ENCODE data around the gene IFT22.
"Not testable (repeated sequence)": the region's sequence is repeated elsewhere in the genome, so short reads cannot be mapped to it uniquely, and the experiment has no call there.

Gene IFT22

DNA sequence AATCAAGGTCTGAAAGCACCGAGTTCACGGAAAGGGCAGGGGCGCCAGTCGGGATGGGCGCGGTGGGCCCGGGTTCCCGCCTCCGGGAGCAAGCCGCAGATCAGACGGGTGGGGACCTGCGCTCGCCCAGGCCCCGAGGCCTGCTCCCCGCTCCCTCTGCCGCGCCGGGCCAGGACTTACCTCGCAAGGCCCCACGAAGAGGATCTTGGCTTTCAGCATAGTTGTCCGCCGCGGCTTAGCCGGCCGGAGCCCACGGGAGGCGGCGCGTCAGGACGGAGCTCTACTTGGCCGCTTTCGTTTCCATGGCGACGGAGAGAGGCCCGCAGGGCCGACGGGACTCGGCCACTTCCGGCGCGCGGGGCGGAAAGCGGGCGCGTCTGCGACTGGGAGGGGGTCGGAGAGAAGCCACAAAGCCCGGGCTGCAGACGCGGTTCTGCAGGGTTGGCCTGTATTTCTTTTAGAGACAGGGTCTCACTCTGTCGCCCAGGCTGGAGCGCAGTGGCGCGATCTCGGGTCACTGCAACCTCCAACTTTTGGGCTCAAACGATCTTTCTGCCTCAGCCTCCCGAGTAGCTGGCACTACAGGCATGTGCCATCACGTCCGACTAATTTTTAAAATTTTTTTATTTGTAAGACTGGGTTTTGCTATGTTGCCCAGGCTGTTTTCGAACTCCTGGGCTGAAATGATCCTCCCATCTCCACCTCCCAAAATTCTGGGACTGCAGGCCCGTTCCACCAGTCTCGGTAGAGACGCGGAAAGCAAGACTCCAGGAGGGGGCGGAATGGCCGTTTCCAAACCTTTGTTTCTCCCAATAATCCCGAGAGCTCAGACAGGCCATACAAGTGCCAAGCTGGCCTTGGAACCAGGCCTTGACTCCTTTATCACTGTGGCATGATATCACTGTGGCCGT, at the start of gene IFT22:
IFT22 (minus strand) TSS at position 322 of the 911 bp plus-strand sequence; CDS start at position 219, 103 bp downstream.
- peak; percentile 73 for DNase-seq (ENCODE audit: low read depth)

DNA sequence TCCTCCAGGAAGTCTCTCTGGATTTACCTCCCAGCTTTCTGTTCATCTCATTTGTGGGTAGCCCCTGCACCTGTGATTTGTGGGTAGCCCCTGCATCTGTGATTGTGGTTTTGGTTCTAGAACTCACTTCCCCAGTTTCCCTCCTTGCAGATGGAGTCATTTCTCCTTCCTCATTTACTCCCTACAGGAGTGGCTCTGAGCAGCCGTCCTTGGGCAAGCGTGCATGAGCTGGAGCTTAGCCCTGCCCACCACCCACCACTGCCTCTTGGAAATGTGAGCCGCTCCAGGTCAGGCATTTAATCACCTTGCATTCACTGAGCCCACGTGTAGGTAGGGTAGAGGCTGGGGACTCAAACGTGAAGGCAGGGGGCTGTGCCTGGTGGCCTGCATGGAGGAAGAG, 49.2 kb upstream of the IFT22 start:
- DNase-seq (ENCODE audit: low read depth) = no peak

DNA sequence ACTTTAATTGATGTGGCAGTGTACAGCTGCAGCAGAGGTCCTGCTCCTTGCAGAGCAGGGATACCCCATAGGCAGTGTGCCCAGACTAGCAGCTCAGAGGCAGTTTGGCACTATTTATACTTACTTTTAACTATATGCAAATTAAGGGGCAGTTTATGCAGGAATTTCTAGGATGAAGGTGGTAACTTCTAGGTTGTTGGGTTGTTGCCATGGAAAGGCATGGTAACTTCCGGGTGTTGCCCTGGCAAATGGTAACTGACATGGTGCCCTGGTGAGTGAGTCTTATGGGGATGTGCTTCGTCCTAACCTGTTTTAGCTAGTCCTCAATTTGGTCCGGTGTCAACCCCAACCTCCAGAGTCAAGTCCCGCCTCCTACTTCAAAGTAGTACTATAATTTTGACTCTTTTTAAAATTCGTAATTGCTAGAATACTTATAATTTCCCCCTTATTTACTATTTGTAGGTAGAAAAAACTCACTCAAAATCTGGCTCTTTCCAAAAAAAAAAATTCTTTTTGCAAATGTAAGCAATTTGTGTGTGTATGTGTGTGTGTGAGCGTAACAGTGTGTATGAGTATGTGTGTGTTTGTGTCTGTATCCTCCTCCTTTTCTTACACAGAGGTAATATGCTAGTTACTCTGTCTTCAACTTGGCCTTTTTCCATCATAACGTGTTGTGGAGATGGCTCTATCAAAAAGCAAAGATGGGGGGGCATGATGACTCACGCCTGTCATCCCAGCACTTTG, 47.0 kb upstream of the IFT22 start:
- DNase-seq (ENCODE audit: low read depth) = no peak

DNA sequence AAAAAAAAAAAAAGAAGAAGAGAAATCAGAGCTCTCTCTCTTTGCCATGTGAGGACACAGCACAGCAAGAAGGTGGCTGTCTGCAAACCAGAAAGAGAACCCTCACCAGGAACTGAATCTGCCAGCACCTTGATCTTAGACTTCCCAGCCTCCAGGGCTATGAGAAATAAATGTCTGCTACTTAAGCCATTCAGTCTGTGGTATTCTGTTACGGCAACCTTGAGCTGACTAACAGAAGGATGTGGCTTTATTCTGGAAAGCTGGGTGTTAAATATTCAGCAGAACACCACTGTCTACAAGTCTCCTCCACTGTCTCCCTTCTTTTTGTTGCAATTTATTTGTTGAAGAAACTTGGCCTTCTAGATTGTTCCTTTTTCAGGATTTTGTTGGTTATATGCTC, 46.1 kb upstream of the IFT22 start:
- DNase-seq (ENCODE audit: low read depth) = no peak

DNA sequence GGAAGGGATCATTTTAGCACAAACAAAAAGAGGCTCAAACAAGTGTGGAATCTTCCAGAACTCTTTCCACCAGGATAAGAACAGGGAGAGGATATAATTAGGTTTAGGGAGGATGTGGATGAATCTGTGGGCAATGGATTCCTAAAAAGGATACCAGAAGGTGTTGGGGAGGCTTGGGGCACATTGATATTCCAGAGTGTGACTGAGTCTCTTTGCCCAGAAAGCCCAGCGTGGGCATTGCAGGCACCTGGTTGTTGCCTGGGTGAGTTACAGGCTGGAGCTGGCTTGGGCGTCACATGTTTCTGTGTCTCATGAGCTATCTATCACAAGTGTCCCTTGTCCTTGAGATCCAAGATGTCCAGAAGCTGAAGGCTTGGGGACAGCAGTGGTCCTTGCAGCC, 44.3 kb upstream of the IFT22 start:
- no peak for DNase-seq (ENCODE audit: low read depth)

DNA sequence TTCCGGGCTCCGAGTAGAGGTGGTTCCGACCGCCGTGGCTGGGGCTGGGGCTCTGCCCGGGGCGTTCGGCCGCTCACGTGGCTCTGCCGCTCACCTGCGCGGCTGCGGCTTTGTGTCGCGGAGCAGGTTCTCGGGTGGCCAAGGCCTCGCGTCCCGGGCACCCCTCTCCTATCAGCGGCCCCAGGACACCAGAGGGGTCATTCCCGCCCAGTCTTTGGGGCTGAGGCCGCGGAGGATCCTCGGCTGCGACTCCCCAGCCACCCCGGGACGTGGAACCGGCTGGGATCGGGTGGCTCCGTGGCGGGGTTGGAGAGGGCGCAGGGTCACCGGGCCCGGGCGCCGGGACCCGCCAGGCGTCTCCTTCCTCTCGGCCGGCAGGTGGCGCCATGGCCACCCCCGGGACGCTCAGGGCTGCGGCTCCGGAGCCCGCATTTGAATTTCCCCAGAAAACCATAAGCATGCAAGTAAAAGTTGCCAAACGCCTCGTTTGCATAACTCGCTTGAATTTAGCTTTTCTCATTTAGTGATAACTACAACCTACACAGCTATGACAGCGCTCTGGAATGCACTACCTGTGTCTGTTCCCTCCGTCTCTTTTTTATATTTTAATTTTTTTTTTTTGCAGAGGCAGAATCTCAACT, 42.2 kb upstream of the IFT22 start:
- peak; percentile 48 for DNase-seq (ENCODE audit: low read depth)

DNA sequence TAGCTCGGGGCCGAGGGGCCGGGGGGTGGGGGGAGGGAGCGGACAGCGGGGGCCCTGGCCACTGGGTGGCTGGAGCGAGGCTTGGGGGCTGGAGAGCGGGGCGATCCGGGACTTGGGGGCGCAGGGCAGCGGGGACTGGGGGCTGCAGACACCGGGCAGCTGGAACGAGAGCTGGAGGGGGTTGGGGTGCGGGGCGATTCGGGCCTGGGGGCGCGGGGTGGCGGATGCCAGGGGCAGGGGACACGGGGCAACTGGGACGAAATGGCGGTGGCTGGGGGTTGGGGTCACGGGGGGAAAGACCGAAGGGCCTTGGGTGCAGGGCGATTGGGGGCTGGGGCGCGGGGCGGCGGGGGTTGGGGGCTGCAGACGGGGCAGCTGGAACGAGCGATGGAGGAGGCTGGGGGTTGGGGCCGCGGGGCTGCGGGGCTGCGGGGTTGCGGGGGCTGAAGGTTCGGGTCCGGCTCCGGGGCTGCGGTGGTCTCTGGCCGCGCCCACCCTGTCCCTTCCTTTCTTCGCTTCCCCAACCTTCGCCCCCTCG, 41.7 kb upstream of the IFT22 start:
- DNase-seq (ENCODE audit: low read depth) = no peak

DNA sequence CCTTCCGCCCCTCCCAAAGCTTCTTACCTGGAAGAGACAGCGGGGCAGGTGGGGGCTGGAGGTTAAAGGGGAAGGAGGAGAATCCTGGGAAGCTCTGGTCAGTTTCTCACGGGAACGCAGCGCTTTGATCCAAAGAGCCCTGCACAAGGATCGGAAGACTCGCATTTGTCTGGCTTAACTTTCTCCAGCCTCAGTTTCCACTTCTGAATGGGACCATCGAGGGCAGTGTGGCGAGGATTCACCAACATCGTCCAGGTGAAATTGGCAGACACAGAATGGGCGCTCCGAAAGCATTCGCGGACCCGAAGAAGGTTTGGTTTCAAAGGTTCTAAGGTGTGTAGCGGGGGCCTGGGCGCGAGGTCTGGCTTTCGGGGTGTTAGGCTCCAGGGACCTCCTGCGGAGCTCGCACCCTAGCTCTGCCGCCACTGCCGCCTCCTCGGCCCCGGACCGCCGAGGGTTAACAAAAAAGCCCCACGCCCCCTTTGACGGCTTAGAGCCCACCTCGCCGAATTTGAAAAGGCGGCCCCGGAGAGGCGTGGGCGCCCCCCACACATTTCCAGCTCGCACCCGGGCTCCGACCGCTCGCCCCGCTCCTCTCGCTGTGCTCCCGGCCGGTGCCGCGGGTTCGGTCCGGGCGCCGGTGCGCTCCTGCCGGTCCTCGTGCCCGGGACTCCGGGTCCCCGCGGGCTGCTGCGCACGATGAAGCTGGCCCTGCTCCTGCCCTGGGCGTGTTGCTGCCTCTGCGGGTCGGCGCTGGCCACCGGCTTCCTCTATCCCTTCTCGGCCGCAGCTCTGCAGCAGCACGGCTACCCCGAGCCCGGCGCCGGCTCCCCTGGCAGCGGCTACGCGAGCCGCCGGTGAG, 41.0 kb upstream of the IFT22 start, which contains the start of gene COL26A1:
COL26A1 (plus strand) TSS at position 542 of the 862 bp plus-strand sequence; CDS start at position 700, 158 bp downstream.
- no peak for DNase-seq (ENCODE audit: low read depth)

DNA sequence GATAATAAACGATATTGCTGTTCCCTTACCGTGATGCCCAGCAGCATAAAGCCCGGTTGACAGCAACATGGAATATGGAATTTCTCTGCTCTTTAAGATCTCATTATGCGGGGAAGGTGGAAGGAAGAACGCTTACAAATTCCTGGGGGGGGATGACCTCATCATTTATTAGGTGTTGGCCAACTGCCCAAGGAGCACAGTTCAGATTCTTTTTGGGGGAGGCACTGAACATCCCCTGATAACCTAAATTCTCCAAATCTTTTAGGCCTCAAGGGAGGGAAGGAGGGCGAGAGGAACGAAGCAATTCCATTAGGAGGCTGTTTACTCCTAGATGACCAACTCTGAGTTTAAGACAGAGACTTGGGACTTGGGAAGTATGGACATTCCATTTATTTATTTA, 35.8 kb upstream of the IFT22 start:
- no peak for DNase-seq (ENCODE audit: low read depth)

DNA sequence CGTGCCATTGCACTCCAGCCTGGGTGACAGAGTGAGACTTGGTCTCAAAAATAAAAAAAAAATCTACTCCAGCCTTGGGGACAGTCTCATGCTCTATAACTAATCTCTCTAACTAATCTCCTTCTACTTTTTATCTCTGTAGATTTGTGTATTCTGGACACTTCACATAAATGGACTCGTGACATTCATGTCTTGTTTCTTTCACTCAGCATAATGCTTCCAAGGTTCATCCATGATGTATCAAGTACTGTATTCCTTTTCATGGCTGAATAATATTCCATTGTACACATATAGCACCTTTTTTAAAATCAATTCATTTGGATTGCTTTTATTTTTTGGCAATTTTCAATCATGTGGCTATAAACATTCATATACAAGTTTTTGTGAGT, 31.3 kb upstream of the IFT22 start:
- no peak for DNase-seq (ENCODE audit: low read depth)

DNA sequence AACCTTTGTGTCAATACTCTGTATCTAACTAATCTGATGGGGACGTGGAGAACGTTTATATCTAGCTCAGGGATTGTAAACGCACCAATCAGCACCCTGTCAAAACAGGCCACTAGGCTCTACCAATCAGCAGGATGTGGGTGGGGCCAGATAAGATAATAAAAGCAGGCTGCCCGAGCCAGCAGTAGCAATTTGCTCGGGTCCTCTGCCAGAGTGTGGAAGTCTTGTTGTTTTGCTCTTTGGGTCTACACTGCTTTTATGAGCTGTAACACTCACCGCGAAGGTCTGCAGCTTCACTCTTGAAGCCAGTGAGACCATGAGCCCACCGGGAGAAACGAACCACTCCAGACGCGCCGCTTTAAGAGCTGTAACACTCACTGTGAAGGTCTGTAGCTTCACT, 27.7 kb upstream of the IFT22 start:
- not testable (repeated sequence) for DNase-seq (ENCODE audit: low read depth)

DNA sequence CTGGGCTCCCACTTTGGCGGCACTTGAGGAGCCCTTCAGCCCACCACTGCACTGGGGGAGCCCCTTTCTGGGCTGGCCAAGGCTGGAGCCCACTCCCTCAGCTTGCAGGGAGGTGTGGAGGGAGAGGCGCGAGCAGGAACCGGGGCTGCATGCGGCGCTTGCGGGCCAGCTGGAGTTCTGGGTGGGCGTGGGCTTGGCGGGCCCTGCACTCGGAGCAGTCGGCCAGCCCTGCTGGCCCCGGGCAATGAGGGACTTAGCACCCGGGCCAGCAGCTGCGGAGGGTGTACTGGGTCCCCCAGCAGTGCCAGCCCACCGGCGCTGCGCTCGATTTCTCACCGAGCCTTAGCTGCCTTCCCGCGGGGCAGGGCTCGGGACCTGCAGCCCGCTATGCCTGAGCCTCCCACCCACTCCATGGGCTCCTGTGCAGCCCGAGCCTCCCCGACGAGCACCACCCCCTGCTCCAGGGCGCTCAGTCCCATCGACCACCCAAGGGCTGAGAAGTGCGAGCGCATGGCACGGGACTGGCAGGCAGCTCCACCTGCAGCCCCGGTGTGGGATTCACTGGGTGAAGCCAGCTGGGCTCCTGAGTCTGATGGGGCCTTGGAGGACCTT, 26.9 kb upstream of the IFT22 start:
- not testable (repeated sequence) for DNase-seq (ENCODE audit: low read depth)

DNA sequence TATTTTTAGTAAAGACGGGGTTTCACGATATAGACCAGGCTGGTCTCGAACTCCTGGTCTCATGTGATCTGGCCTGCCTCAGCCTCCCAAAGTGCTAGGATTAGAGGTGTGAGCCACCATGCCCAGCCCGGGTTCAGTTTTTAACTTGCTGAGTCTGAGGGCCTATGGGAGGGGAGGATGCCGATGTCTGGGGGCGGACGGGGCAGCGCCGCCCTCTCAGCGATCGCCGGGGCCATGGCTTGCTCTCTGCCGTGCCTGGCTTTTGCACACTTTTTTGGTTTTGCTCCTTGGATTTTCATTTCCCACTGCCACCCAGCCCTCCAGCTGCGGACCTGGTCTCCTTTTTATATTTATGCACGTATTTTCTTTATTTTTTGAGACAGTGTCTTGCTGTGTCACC, 25.9 kb upstream of the IFT22 start:
- DNase-seq (ENCODE audit: low read depth) = no peak

DNA sequence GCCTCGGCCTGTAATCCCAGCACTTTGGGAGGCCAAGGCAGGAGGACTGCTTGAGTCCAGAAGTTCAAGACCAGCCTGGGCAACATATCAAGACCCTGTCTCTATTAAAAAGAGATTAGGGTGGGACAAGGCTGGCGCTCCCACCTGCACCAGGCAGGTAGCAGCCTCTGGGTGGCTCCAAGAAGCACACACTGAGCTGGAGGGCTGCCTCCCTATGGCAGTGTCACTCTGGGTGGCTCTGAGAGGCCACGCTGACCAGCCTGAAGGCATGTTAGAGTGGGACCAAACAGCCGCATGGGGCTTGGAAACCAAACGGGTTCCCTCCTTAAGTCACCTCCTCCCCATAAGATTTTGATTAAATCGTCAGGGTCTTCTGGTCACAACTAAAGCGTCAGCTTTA, 21.3 kb upstream of the IFT22 start:
- no peak for DNase-seq (ENCODE audit: low read depth)

DNA sequence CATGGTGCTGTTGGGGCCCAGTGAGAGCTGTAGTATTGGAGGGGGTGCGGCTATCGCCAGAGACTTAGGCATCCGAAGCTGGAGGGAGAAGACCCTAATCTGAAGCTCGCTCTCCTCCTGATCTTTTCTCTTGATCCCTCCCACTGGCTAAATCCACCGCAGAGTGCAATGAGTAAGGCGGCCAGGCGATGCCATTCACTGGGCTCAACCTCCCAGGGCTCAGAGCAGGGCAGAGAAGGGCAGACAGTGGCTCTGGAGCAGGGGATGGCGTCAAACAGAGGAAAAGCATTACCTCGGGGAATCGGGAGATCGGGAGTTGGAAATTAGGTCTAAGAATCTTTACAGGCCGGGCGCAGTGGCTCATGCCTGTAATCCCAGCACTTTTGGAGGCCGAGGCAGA, 18.8 kb upstream of the IFT22 start:
- DNase-seq (ENCODE audit: low read depth) = no peak

DNA sequence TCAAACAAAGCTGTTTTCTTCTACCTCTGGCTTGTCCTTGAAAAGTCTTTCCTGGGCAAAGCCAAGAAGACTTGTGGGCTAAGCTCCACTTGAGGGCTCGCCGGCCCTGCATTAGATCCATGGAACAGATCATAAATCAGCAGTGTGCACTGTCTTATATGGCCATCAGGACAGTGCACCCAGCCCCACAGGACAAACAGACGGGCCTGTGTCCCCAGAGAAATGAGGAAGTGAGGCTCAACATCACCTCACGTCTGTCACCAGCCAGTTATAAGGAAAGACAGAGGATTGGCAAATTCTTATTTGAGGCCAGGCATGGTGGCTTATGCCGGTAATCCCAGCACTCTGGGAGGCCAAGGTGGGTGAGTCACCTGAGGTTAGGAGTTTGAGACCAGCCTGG, 12.3 kb upstream of the IFT22 start:
- DNase-seq (ENCODE audit: low read depth) = no peak

DNA sequence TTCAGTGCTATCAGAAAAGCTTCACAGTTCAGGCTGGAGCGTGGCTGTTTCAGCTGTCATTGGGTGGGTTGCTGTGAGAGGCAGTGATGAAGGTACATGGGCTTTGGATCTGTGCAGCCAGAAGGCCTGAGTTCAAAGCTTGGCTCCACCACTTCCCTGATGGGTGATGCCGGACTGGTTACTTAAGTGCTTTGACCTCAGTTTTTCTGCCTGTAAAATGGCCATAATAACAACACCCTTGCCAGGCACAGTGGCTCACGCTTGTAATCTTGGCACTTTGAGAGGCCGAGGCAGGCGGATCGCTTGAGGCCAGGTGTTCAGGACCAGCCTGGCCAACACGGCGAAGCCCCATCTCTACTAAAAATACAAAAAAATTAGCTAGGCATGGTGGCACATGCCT, 10.4 kb upstream of the IFT22 start:
- DNase-seq (ENCODE audit: low read depth) = no peak

DNA sequence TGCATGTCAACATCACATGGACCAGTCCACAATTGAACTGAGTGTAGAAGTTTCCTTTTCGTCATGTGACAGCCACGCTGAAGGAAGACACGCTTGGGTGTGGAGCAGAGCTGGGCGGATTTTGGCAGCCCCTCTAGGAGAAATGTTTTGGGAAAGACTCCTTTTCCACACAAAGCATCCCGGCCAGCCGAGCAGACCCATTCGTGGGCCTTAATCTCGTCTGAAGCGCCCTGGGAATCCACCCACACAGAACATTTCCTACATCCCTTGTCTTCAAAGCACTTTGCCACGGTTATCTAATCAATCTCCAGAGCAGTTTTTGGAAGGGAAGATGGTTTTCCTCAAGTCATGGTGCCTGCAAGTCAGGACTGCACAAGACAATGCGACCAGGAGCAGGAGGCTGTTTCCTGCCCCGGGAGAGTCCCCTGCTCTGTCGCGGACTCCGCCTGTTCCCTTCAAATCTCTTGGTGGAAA, 8.4 kb upstream of the IFT22 start:
- no peak for DNase-seq (ENCODE audit: low read depth)

DNA sequence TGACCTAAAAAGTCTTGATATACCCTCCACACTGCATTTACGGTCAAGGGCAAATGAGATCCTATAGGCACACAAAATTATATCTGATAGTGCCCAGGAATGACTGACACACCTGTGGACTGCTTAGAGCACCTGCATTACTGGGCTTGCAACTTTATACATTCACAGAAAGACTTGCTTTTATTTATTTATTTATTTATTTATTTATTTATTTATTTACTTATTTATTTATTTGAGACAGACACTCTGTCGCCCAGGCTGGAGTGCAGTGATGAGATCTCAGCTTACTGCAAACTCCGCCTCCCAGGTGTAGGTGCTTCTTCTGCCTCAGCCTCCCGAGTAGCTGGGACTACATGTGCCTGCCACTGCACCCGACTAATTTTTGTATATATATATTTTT, 6.5 kb upstream of the IFT22 start:
- DNase-seq (ENCODE audit: low read depth) = no peak

DNA sequence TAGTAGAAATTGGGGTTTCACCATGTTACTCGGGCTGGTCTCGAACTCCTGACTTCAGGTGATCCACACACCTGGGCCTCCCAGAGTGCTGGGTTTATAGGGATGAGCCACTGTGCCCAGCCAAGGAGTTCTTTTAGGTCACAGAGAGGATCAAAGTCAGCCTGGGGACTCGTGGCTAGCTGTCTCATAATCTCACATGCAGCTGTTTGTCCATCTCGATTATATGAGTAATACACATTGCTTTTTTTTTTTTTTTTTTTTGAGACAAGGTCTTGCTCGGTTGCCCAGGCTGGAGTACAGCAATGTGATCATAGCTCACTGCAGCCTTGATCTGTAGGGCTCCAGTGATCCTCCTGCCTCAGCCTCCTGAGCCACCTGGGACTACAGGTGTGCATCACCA, 2.2 kb downstream of the IFT22 start:
- DNase-seq (ENCODE audit: low read depth) = no peak

DNA sequence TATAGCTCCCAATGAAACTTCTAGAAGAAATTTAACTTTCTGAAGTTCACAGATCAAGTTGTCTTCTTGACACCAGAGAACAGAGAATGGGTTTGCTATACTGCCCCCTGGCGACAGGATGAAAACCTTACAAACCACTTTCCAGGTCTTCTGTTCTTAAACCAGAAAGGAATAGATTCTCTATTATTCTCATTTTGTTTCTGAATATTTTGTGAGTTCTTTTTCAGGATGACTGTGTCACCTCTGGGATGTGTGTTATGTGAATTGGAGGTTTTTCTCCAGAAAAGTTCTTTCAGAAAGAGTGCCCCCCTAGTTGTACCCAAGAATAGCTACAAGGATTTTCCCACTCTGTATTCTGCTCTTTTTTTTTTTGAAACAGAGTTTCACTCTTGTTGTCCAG, 6.3 kb downstream of the IFT22 start:
- DNase-seq (ENCODE audit: low read depth) = peak; percentile 37
